ENCODE results near the gene KCNE5. TPM values are rescaled to one million over a fixed set of nuclear protein-coding genes. Genes with fewer than 3 reads are reported as not detected.

Gene KCNE5, protein sequence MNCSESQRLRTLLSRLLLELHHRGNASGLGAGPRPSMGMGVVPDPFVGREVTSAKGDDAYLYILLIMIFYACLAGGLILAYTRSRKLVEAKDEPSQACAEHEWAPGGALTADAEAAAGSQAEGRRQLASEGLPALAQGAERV
- 0.45 and 0.56 TPM in 2 replicates for total RNA-seq (2014; rRNA removed; shearing (Covaris generic))

DNA sequence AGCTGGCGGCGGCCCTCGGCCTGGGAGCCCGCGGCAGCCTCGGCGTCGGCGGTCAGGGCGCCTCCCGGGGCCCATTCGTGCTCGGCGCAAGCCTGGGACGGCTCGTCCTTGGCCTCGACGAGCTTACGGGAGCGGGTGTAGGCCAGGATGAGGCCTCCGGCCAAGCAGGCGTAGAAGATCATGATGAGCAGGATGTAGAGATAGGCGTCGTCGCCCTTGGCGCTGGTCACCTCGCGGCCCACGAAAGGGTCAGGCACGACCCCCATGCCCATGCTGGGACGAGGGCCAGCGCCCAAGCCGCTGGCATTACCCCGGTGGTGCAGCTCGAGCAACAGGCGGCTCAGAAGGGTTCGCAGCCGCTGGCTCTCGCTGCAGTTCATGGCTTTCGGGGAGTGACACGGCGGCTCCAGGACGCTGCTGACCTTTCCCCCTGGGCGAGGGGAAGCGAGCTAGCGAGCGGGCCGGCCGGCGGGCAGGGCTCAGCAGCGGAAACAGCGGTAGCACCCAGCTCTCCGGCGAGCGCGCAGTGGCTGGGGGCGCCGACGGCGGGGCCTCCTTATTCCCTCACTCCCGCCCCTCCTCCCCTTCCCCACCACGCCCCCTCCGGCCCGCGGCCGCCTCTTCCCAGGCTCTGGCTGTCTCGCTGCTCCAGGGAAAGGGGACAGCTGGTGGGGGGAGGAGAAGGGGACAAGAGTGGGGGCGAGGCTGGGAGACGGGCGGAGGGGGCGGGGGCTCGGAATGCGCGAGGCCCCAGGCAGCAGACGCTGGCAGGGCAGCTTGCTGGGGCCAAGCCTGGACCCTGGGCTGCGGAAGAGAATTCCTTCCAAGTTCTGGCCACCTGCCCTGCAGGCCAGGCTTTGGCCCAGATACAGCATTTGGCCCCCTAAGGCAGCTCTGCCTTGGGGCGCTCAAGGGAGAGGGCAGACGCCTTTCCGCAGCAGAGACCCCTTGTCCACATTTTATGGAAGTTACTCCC is at the start of gene KCNE5:
Gene KCNE5, minus strand, starts transcription at position 532 of the 976 bp plus-strand sequence. Its CDS starts 152 bp downstream, at position 380.

Small RNA genes within 50 kb of the gene (small RNA-seq; reads per million reads assigned to genes)
- not detected for gene AL118496.2

Other genes starting within 250 kb of the KCNE5 start
- not detected in 2 replicates for gene GUCY2F, start 143.1 kb downstream of the KCNE5 start, total RNA-seq (2014; rRNA removed; shearing (Covaris generic))
- gene NXT2, start 88.3 kb downstream of the KCNE5 start, total RNA-seq (2014; rRNA removed; shearing (Covaris generic)), result 2.2 and 3.8 TPM in 2 replicates
- gene ACSL4, start 108.1 kb upstream of the KCNE5 start, total RNA-seq (2014; rRNA removed; shearing (Covaris generic)), result 32.1 and 40.7 TPM in 2 replicates

All from A375 (cell line).